RWPE2 (cell line): ENCODE data around the gene FBXL16.
A peak's percentile ranks its signal among the peaks of the same experiment; 100 is the strongest.

Source experiments
- ATAC-seq: fragments of 200-7000 bp; cut with Tn5 transposase; 3 replicates; pipeline ENCODE4 v1.9.1; 2021; ENCODE audit warnings: low read depth
- DNase-seq: peaks from one replicate; pipeline ENCODE4 v3.0.0-alpha.2; 2020; ENCODE audit warnings: low spot score
- H3K27ac ChIP-seq: fragments of 450-650 bp; 2 replicates; pipeline ENCODE4 v1.5.1; 2017; ENCODE audit warnings: mild to moderate bottlenecking; ENCODE audit not compliant: poor library complexity, severe bottlenecking
- H3K27me3 ChIP-seq: fragments of 250-450 bp; sonication (Bioruptor Pico); 2 replicates; pipeline ENCODE4 v1.5.1; 2021; ENCODE audit warnings: mild to moderate bottlenecking, moderate library complexity; ENCODE audit not compliant: insufficient read depth, poor library complexity, severe bottlenecking
- H3K36me3 ChIP-seq: fragments of 250-450 bp; sonication (Bioruptor Pico); 2 replicates; pipeline ENCODE4 v1.5.1; 2020; ENCODE audit warnings: low read depth, mild to moderate bottlenecking, moderate library complexity
- H3K4me1 ChIP-seq: fragments of 250-450 bp; sonication (Bioruptor Pico); 2 replicates; pipeline ENCODE4 v1.5.1; 2021; ENCODE audit warnings: mild to moderate bottlenecking, moderate library complexity; ENCODE audit not compliant: insufficient read depth, poor library complexity, severe bottlenecking
- H3K4me3 ChIP-seq: fragments of 250-450 bp; sonication (Bioruptor Pico); 2 replicates; pipeline ENCODE4 v1.5.1; 2021; ENCODE audit warnings: mild to moderate bottlenecking, moderate library complexity; ENCODE audit not compliant: severe bottlenecking
- H3K9me3 ChIP-seq: fragments of 250-450 bp; sonication (Bioruptor Pico); 2 replicates; pipeline ENCODE4 v1.5.1; 2021; ENCODE audit warnings: mild to moderate bottlenecking, moderate library complexity; ENCODE audit not compliant: severe bottlenecking
- TF ChIP-seq, protein P1 (sequence below): fragments of 450-650 bp; IDR thresholded peaks from one replicate; pipeline ENCODE4 v1.5.1; 2017; ENCODE audit warnings: mild to moderate bottlenecking, moderate library complexity; ENCODE audit not compliant: poor library complexity, severe bottlenecking

Gene FBXL16

DNA sequence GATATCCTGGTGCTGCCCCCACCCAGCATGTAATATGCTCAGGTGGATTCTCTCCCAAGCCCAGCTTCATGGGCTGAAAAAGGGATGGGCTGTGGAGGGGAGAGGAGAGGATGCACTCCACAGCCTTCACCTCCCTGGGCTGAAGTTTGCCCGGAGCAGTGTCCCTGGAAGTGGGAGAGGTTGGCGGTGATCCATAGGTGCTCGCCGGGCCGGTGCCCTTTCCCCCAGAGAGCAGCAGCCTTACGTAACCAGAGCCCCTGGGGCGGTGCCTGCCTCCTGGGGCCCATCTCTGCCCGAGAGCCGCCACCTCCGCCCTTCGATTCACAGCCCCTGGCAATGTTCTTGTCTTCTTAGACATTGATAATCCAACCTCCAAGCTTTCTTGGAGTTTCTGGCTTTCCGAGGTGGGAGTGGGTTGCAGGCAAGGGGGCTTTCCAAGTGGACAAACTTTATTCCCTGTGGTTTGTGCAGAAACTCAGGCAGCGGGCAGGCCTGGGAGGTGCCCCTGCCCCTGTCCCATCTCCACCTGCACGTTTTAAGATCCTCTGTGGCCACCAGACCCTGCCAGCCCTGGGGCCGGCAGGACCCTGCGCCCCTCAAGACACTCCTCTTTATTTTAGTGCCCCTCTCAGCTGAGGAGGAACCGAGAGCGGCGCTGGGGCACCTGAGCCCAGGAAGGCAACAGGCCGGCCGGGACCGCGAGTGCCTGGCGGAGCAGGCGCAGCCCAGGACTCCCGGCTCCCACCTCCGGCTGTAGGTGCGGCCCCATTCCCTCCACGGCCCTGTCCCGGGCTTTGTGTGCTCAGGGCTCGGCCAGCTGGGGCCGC, 59.5 kb downstream of the FBXL16 start:
- Histone ChIP-seq H3K4me3 (no peak overlapping the region), H3K4me1 (peaks cover 18% of the 10 kb centered on the region), H3K27ac (peak overlapping the region; percentile 5), H3K9me3 (no peaks in the 10 kb centered on the region), H3K36me3 (0 out of 2 replicates have a peak, but pooled peaks cover 3% of the 10 kb centered on the region), H3K27me3 (no peaks in the 10 kb centered on the region)
- no peak for DNase-seq
- ATAC-seq = peak; percentile 2; the same call in 1 of the 3 replicates
- TF ChIP-seq, protein P1, sequence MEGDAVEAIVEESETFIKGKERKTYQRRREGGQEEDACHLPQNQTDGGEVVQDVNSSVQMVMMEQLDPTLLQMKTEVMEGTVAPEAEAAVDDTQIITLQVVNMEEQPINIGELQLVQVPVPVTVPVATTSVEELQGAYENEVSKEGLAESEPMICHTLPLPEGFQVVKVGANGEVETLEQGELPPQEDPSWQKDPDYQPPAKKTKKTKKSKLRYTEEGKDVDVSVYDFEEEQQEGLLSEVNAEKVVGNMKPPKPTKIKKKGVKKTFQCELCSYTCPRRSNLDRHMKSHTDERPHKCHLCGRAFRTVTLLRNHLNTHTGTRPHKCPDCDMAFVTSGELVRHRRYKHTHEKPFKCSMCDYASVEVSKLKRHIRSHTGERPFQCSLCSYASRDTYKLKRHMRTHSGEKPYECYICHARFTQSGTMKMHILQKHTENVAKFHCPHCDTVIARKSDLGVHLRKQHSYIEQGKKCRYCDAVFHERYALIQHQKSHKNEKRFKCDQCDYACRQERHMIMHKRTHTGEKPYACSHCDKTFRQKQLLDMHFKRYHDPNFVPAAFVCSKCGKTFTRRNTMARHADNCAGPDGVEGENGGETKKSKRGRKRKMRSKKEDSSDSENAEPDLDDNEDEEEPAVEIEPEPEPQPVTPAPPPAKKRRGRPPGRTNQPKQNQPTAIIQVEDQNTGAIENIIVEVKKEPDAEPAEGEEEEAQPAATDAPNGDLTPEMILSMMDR = no peak

DNA sequence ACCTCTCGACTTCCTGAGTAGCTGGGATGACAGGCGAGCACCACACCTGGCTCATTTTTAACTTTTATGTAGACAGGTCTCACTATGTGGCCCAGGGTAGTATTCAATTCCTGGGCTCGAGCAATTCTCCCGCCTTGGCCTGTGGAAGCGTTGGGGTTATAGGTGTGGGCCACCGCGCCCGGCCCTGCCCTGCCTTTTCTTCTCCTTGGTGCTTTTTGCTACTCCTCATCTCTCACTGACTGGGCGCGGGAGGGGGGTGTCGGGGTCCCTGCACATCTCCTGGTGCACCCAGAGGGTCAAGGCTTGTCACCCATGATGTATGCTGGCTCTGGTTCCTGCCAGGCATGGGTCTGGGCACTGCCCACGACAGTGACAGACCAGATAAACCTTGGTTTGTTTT, 61.0 kb downstream of the FBXL16 start:
- Histone ChIP-seq H3K27ac (no peak overlapping the region), H3K36me3 (no peaks in the 10 kb centered on the region), H3K27me3 (no peaks in the 10 kb centered on the region), H3K4me1 (peaks cover 13% of the 10 kb centered on the region), H3K9me3 (no peaks in the 10 kb centered on the region), H3K4me3 (no peak overlapping the region)
- no peak for DNase-seq
- ATAC-seq = no peak
- TF ChIP-seq, protein P1 = no peak

DNA sequence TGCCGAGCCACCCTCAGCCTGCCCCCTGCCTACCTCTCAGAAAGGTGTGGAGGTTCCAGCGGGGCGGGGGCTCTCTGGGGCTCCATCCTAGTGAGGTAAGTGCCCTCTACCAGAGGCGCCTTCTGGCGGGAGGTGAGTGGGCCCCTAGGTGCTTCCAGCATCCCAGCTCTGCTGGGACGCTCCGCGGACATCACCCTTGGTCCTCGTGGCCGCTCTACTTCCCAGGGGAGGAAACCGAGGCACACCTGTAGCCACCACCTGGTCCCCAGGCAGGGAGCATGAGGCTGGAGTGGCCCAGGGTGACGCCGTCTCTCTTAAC, 62.6 kb downstream of the FBXL16 start:
- DNase-seq (no peak), ATAC-seq (no peak)
- Histone ChIP-seq H3K27me3 (no peaks in the 10 kb centered on the region), H3K4me1 (peaks cover 10% of the 10 kb centered on the region), H3K9me3 (no peaks in the 10 kb centered on the region), H3K4me3 (peak overlapping the region; percentile 73), H3K36me3 (no peaks in the 10 kb centered on the region), H3K27ac (peak overlapping the region; percentile 73)
- TF ChIP-seq, protein P1 = no peak
